ENCODE measurements around the gene NDUFV1.
"Not testable (repeated sequence)": the region's sequence is repeated elsewhere in the genome, so short reads cannot be mapped to it uniquely, and the experiment has no call there.

Gene NDUFV1

DNA sequence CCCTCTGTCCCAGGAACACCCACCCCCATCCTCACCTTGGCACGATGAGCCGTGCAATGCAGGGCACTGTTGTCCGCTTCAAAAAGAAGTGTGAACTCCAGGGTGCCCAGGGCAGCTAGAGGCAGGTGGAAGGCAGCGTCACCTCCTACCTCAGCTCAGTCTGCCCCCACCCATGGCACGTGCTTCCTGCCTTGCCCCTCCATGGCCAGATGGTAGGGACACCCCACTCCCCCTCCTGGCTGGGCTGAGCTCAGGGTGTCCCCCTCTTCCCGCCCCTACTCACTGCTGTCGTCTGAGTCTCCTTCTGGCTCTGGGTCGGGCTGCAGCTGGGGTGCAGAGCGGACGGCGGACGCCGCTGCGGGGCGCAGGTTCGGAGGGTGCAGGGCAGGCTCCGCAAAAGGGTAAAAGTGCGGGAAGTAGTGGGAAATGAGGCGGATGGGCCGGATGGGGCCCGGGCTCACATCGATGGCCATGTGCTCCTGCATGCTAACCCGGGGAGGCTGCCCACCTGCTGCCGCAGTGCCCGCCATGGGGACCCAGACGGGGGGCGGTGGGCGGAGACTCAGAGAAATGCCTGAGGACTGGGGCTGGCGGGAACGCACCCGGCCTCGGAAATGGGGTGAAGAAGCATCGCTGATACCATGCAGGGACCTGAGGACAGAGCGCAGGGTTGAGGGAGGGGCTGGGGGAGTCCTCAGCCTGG, 9.1 kb downstream of the NDUFV1 start:
- no peak overlapping the region for H3K27ac ChIP-seq
- TF ChIP-seq, protein P1, sequence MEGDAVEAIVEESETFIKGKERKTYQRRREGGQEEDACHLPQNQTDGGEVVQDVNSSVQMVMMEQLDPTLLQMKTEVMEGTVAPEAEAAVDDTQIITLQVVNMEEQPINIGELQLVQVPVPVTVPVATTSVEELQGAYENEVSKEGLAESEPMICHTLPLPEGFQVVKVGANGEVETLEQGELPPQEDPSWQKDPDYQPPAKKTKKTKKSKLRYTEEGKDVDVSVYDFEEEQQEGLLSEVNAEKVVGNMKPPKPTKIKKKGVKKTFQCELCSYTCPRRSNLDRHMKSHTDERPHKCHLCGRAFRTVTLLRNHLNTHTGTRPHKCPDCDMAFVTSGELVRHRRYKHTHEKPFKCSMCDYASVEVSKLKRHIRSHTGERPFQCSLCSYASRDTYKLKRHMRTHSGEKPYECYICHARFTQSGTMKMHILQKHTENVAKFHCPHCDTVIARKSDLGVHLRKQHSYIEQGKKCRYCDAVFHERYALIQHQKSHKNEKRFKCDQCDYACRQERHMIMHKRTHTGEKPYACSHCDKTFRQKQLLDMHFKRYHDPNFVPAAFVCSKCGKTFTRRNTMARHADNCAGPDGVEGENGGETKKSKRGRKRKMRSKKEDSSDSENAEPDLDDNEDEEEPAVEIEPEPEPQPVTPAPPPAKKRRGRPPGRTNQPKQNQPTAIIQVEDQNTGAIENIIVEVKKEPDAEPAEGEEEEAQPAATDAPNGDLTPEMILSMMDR (conservative IDR thresholded peaks at IDR 0.05): peak; percentile 73
- TF ChIP-seq ZFX (IDR thresholded peaks at IDR 0.05): no peak

DNA sequence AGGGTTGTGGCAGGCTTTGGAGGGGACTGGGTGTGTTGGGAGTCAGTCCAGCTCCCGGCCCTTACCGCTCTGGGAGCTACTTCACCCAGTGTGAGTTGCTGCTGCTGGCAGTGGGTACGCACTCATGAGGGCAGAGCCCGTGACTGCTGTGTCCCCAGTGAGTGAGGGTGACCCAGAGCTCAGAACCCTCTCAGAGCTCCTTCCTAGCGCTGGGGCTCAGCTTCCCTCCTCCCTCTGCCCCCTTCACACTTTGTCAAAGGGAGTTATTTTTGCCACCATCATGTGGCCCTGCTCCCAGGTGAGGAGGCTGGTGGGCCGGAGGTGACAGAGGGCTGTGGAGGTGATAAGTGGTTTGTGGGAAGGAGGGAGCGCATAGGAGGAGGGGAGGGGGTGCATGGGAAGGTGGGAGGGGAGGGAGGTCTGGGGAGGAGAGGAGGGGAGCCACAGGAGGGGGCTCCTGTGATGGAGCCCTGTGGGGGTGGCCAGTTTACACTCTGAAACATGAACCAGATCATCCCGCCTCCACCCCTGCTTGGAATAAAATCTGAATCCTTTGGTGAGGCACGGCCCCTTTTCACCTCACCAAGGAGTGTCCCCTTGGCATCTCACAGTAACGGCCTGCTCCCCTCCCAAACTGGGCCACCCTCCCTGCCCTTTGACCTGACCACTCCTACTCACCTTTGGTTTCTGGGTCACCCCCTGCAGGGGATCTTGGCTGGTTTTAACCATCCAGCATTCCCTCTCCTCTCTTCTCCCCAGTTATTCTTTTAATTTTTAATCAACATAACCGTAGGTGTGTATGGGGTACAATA, 9.9 kb downstream of the NDUFV1 start:
- no peak overlapping the region for H3K27ac ChIP-seq
- no peak for TF ChIP-seq ZFX (IDR thresholded peaks at IDR 0.05)
- TF ChIP-seq, protein P1 (conservative IDR thresholded peaks at IDR 0.05): no peak

DNA sequence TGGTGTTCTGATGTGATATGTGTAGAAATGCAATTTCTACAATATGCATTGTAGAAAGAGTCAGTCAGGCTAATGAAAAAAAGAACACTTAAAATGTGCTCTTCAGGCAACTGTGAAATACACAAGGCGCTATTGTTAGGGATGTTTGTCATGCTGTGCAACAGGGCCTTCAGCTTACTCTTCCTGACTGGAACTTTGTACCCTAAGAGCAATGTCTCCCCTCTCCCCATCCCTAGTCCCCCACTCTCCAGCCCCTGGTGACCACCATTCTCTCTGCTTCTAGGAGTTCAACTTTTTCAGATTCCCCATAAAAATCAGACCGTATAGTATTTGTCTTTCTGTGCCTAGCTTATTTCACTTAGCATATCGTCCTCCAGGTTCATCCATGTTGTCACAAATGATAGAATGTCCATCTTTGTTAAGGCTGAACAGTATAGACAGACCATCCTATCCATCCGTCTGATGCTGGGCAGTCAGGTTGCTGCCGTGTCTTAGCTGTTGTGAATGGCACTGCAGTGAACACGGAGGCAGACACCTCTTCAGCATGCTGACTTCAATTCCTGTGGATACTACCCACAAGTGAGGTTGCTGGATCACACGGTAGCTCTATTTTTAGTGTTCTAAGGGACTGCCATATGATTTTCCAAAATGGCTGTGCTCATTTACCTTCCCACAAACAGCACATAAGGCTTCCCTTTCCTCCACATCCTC, 10.7 kb downstream of the NDUFV1 start:
- TF ChIP-seq ZFX (IDR thresholded peaks at IDR 0.05): no peak
- TF ChIP-seq, protein P1 (conservative IDR thresholded peaks at IDR 0.05): no peak
- H3K27ac ChIP-seq: no peak overlapping the region

DNA sequence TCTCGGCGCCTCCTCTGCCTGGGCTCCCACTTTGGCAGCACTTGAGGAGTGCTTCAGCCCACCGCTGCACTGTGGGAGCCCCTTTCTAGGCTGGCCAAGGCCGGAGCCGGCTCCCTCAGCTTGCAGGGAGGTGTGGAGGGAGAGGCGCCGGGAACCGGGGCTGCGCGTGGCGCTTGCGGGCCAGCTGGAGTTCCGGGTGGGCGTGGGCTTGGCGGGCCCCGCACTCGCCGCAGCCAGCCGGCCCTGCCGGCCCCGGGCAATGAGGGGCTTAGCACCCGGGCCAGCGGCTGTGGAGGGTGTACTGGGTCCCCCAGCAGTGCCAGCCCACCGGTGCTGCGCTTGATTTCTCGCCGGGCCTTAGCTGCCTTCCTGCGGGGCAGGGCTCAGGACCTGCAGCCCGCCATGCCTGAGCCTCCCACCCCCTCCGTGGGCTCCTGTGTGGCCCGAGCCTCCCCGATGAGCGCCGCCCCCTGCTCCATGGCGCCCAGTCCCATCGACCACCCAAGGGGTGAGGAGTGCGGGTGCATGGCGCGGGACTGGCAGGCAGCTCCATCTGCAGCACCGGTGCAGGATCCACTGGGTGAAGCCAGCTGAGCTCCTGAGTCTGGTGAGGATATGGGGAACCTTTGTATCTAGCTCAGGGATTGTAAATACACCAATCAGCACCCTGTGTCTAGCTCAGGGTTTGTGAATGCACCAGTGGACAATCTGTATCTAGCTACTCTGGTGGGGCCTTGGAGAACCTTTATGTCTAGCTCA, 12.3 kb downstream of the NDUFV1 start:
- not testable (repeated sequence) for H3K27ac ChIP-seq

DNA sequence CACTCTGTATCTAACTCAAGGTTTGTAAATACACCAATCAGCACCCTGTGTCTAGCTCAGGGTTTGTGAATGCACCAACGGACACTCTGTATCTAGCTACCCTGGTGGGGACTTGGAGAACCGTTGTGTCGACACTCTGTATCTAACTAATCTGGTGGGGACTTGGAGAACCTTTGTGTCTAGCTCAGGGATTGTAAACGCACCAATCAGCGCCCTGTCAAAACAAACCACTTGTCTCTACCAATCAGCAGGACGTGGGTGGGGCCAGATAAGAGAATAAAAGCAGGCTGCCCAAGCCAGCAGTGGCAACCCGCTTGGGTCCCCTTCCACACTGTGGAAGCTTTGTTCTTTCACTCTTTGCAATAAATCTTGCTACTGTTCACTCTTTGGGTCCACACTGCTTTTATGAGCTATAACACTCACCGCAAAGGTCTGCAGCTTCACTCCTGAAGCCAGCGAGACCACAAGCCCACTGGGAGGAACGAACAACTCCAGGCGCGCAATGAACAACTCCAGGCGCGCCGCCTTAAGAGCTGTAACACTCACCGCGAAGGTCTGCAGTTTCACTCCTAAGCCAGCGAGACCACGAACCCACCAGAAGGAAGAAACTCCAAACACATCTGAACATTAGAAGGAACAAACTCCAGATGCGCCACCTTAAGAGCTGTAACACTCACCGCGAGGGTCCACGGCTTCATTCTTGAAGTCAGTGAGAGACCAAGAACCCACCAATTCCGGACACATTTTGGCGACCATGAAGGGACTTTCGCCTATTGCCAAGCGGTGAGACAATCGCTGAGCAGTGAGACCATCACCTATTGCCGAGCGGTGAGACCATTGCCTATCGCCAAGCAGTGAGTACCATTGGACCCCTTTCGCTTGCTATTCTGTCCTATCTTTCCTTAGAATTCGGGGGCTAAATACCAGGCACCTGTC, 13.2 kb downstream of the NDUFV1 start:
- not testable (repeated sequence) for H3K27ac ChIP-seq

DNA sequence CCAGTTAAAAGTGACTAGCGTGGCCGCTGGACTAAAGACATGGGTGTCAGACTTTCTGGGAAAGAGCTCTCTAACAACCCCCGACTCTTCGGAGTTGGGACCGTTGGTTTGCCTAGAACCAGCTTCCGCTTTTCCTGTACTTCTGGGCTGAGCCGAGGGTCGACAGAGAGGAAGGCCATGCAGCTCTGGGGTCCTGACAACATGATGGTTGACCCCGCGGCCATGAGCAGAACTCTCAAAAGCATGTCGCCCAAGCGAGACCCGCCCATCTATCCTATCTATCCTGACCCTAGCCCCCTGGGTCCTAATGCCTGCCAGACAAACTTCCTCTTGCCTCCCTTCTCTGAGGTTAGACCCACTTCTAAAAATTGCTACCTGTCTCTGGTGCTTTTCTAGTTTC, 13.9 kb downstream of the NDUFV1 start:
- not testable (repeated sequence) for H3K27ac ChIP-seq

DNA sequence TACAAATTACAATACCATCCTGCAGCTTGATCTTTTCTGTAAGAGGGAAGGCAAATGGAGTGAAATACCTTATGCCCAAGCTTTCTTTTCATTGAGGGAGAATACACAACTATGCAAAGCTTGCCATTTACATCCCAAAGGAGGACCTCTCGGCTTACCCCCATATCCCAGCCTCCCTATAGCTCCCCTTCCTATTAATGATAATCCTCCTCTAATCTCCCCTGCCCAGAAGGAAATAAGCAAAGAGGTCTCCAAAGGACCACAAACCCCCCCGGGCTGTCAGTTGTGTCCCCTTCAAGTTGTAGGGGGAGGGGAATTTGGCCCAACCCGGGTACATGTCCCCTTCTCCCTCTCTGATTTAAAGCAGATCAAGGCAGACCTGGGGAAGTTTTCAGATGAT, 15.2 kb downstream of the NDUFV1 start:
- H3K27ac ChIP-seq: not testable (repeated sequence)

DNA sequence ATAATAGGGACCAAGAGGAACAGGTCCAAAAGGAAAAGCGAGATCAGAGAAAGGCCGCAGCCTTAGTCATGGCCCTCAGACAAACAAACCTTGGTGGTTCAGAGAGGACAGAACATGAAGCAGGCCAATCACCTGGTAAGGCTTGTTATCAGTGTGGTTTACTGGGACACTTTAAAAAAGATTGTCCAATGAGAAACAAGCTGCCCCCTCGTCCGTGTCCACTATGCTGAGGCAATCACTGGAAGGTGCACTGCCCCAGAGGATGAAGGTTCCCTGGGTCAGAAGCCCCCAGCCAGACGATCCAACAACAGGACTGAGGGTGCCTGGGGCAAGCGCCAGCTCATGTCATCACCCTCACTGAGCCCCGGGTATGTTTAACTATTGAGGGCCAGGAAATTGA, 16.2 kb downstream of the NDUFV1 start:
- not testable (repeated sequence) for H3K27ac ChIP-seq

DNA sequence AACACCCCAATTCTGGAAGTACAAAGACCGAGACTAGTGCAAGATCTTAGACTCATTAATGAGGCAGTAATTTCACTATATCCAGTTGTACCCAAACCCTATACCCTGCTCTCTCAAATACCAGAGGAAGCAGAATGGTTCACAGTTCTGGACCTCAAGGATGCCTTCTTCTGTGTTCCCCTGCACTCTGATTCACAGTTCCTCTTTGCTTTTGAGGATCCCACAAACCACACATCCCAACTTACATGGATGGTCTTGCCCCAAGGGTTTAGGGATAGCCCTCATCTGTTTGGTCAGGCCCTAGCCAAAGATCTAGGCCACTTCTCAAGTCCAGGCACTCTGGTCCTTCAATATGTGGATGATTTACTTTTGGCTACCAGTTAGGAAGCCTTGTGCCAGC, 17.1 kb downstream of the NDUFV1 start:
- H3K27ac ChIP-seq: not testable (repeated sequence)

DNA sequence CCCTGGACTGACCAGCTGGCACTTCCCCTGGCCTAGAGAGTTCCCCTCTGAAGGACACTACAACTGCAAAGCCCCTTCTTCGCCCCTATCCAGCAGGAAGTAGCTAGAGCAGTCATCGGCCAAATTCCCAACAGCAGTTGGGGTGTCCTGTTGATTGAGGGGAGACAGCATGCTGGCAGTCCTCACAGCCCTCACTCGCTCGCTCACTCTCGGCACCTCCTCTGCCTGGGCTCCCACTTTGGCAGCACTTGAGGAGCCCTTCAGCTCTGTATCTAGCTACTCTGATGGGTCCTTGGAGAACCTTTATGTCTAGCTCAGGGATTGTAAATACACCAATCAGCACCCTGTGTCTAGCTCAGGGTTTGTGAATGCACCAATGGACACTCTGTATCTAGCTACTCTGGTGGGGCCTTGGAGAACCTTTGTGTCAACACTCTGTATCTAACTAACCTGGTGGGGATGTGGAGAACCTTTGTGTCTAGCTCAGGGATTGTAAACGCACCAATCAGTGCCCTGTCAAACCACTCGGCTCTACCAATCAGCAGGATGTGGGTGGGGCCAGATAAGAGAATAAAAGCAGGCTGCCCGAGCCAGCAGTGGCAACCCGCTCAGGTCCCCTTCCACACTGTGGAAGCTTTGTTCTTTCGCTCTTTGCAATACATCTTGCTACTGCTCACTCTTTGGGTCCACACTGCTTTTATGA, 19.5 kb downstream of the NDUFV1 start:
- not testable (repeated sequence) for H3K27ac ChIP-seq
